Dedifferentiated amniotic fluid mesenchymal stem cell (primary cell): Measurements from ENCODE around the gene C12orf60.

ENCODE experiments used
- DNase-seq: peaks from one replicate; pipeline ENCODE4 v3.0.0-alpha.2; 2016; ENCODE audit errors: extremely low spot score

The C12orf60 gene

DNA sequence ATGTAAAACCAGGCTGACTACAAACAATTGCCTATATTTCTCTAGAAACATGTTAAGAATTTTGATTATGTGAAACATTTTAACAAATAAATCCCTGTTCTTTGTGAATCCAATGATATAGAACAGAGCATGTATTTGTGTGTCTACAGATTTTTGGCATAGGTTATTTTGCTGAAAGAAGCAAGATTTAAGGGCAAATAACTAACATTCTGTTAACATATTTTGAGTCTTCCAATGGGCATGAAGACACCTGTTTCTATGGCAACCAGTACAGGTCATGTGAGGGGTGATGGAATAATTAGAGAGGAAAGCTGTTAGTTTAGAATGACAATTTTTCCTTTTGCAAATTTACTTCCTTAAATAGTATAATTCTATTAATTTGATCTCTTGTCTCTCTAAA is 31.0 kb downstream of the C12orf60 start:
- no peak for DNase-seq

DNA sequence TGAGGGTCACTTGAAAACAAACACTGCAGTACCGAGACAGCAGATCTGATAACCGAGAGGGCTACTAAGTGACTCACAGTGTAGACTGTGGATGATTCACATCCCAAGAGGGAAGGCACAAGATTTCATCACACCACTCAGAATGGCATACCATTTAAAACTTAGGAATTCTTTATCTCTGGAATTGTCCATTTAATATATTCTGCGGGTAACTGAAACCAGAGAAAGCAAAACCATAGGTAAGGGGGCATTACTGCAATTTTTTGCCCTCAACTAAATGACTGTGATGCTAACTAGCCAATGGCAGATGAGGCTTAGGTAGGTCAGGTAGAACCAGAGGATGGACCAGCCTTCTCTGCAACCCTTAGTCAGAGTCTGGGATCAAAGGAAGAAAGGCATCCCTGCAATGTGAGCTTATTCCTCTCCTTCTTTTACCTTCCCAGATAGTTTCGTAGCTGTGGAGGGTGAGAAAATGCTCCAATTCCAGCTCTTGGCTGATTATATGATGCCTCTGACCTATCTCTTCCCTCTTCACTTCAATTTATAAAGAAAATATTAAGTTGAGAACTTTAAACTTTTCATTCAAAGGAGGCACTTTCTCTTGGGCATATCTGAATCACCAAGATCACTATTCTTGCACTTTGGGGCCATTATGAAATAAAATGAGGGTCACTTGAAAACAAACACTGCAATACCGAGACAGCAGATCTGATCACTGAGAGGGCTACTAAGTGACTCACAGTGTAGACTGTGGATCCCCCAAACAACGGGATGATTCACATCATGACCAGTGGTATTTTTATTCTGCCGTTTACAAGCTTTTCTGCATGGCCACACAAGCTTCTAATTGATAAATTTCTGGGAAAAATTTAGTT is 33.1 kb downstream of the C12orf60 start:
- peak; percentile 80 for DNase-seq

DNA sequence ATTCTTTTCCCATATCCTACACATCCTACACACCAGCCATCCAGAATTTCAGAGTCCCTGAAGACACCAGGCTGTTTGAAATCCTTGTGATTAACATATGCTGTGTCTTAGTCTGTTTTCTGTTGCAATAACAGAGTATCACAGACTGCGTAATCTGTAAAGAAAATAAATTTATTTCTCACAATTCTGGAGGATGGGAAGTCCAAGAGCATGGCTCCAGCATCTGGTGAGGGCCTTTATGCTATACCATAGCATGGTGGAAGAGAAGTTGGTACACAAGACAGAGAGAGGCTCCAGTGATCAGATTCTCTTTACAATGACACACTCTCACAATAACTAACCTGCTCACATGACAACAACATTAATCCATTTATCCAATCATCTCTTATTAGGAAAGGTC is 35.8 kb downstream of the C12orf60 start:
- DNase-seq, result no peak

DNA sequence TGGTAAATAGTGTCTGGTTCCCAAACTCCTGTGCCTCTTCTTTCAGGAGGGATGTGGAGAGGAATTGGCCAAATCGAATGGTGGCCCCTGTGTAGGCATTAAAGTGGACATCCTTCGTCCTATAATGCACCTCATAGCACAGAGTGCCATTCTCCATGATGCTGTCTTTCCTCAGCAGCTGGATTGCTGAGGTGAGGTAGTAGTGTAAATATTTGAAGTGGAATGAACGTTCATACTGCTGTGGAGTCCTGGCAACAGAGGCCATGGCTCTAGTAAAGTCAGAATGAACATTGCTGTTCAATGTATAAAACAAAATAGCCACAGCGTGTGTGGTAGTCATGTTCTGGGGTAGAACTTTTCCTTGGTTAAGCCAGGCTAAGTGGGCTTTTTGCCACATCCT is 37.1 kb downstream of the C12orf60 start:
- DNase-seq, result no peak

DNA sequence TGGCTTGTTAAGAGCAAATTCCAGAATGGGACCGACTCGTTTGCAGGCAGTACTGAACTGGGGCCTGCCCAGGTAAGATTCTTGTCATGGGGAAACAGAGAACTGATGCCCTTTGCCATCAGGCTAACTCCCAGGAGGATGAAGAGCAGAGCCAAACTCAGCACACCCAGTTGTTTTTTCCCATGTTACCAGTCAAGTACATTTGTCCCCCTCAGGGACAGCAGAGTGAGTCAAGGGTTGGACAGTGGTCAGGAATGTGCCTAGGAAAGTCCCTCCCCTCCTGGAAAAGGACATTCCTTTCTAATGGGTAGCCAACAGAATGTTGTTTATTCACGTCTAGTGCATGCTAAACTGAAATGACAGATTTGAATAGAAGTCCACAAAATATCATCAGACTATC is 38.3 kb downstream of the C12orf60 start:
- peak; percentile 38 for DNase-seq

DNA sequence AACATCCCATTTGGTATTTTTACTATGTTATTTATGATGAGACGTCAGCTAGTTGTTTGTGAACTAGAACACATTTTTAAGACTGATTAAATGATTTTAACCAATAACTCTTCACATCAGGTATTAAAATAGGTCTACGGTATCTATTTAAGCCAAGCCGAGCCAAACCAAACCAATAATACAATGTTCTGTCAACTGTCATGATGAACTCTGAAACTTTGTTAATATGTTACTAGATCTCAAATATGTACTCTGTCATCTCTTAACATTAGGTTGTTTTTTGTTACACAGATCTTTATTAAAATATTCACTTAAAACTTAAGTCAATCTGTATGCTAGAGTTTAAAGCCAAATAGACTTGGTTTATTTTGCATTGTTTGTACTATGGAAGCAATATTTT is 38.8 kb downstream of the C12orf60 start:
- no peak for DNase-seq

DNA sequence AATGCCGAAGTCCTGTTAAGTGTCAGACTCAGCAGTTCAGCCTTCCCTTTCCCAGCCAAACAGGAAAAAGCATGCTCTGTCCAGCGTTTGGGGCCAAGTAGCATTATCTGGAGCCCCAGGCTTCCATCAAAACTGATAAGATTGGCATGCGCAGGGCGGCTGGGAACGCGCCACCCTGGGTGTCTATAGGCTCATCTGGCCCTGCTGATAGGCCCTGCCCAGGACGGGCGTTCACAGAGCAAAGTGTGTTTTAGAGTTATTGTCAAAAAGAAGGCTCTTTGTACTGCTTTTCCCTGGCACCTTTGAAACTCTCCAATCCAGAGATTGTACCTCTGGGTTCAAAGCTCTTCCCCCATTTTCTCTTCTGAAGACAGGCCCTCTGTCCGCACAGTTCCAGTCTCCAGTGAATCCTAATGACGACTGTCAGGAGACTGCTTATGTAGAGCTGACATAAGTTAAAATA is 40.0 kb downstream of the C12orf60 start, which contains the start of gene ART4:
Gene ART4, minus strand, starts transcription at position 102 of the 463 bp plus-strand sequence. CDS start 413 bp downstream, outside the sequence.
- DNase-seq, result no peak

DNA sequence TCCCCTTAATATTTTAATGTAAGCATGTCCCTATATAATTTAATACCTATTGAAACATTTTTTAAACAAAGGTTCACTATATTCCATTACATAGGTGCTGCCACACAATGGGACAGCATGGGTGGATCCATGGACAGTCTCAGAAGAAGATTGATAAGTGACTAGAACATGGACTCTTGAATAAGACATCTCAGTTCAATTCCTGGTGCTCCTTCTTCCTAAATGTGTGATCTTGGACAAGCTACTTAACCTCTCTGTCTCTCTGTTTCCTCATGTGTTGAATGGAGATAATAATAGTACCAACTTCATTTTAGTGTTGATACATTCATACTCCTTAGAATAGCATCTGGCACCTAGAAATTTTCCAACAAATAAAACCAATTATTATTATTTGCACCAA is 40.9 kb downstream of the C12orf60 start:
- DNase-seq, result no peak

DNA sequence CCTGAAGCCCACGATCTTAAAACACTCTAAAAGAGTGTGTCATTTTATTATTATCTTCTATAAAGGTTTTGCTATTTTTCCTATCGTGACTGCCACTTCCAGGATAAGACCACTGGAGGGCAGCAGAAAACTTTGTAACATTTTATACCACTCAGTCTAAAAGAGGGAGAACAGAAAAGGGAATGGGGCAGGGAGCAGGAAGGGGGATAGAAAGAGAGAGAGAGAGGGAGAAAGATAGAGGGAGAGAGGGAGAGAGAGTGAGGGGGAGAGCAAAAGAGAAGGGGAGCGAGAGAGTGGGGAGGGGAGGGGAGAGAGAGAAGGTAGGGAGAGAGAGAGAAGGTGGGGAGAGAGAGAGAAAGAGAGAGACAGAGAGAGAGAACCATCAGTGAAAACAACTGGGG is 41.9 kb downstream of the C12orf60 start:
- DNase-seq, result peak; percentile 73

DNA sequence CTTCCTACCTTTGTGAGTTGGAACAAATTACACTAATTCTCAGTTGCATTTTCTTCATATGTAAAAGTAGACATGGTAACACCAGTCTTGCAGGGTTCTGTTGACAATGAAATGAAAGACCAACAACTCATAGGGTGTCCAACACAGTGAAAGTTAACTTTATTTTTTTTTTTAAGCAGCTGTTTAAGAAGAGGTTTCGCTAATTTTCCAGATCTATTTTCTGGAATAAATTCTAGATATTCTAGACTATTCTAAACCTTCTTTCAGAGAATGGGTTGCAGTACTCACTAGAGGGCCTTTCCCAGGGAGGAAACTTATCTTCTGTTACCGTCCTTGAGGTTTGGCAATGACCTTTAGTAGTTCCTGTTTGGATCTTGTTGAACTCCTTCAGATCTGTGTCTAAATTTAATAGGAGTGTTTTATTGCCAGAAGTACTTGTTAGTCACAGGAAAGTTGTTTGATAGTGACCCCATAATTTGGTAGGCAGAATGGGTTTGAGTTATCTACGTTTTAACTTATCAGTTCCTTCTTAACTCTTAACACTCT is 42.6 kb downstream of the C12orf60 start:
- no peak for DNase-seq

DNA sequence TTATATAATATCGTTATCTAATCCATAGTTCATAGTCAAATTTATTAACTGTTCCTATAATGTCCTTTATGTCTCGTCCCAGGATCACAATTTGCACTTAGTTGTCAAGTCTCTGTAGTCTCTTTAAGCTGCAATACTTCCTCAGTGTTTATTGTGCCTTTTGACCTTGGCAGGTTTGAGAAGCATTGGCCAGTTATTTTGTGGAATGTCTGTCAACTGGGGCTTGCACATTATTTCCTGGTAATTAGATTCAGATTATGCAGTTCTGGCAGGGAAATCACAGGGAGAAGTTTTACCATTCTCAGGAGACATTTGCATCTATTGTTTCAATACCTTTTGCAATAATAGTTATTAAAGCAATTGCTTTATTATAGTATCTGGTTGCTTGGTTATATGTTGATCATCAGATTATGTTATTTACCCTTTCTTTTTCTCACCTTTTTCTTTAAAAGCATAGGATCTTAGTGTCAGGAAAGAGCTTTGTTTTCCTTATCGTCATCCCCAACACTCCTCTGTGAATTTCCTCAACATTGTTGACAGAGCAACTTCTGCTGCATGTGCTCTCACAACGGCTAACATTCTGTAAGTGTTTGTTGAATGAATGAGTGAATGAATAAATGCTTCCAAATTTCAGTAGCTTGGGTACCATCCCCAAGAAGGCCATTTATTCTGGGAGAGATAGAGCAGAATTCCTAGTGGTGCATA is 43.6 kb downstream of the C12orf60 start:
- no peak for DNase-seq

DNA sequence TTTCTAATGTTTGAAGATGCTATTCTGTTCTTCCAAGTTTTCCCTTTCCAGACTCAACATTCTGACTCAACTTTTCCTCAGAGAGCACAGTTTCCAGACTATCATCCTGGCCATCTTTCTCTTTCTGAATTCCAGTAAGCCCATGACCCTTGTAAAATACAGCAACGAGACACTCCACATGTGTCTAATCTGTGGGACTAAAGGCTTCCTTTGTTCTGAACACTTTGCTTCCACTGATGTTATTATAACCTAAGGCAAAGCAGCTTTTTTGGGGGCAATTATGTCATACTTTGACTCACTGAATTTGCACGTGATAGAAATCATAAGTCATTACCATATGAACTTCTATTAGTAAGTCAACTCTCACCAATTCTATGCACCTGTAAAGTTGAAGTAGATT is 46.2 kb downstream of the C12orf60 start:
- DNase-seq, result no peak

DNA sequence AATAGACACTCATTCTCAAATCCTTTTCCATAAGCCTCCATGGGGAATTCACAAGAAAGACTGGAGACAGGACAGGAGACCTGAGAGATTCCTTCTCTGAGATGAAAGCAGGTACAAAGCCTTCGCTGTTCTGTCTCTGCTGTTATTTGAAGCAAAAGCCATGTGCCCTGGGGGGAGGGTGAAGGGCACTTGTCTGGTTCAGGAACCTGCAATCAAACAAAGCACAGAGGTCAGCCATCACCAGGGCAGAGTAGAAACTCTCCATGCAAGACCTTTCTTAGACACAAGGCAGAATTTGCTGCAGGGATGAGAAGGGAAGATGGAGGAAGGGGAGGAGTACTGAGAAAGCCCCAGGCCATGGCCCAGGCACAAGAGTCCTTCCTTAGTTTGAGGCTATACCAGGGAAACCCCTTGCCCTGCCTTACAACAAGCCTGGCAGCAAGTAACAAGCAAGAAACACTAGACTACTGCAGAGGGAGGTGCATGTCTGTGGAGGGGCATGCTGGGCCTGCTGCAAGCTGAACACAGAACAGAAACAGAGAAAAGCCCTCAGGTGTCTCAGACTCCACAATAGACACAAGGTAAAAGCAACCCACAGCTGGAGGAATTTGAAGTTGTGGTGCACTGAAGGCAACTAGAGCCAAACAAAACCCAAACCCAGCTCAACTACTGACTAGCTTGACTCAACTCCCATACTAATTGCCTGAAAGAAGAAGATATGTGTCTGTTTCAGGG is 47.6 kb downstream of the C12orf60 start:
- no peak for DNase-seq

DNA sequence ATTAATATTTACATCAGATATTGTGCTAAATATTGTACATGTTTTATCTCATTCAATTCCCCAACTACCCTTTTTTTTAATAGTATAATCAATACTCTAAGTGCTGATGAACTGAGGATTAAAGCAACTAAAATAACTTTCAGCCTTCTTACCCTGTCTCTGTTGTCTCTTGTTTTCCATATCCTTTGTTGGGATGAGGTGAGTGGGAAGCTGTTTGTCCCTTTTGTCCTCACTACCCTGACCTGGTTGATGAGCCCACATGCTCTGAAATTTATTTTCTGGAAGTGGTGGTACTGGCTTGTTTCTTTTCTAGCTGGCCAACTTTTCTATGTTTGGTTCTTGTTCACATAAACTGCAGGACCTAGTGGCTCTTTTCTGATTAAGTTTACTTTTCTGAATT is 49.4 kb downstream of the C12orf60 start:
- no peak for DNase-seq

DNA sequence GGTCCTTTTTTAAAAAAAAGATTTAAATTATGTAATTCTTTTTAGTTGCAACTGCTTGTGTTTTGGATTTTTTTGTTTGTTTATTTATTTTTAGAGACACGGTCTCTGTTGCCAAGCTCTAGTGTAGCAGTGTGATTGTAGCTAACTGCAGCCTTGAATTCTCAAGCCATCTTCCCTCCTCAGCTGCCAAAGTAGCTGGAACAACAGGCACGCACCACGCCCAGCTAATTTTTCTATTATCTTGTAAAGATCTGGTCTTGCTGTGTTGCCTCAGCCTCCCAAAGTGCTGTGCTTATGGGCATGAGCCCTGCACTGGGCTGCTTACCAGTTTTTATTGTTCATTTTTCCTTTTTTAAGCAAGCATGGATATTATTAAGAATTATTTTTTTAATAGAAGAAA is 50.5 kb downstream of the C12orf60 start:
- DNase-seq, result peak; percentile 51

DNA sequence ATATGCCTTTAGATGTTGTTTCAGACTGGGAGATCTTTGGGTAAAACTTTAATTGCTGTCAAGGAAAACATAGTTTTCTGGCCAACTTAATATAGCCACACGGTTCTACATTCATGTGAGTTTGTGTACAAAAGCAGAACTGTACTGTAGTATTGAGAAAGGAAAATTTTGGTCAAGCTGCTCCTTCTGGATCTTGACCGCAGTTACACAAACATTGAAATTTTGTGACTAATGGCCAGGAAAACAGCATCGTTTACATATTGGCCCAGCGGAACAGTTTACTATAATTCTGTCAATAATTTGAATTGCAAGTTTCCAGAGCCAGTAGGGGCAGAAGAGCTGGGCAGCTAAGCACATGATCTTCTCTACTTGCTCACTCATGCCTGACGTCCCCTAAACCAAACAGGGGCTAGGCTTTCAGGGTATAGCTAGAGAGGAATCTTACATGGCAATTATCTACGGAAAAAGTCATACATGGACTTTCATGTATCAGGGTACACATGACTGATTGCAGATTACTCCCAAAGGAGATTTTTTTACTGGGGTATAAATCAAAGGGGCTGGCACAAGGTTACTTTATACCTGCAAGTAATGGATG is 51.2 kb downstream of the C12orf60 start:
- DNase-seq, result peak; percentile 72

DNA sequence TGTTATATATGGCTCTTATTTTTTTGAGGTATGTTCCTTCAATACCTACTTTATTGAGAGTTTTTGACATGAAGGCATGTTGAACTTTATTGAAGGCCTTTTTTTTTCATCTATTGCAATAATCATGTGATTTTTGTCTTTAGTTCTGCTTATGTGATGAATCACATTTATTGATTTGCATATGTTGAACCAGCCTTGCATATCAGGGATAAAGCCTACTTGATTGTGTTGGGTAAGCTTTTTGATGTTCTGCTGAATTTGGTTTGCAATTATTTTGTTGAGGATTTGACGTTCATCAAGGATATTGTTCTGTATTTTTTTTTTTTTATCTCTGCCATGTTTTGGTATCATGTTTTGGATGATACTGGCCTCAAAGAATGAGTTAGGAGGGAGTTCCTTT is 55.0 kb downstream of the C12orf60 start:
- no peak for DNase-seq

DNA sequence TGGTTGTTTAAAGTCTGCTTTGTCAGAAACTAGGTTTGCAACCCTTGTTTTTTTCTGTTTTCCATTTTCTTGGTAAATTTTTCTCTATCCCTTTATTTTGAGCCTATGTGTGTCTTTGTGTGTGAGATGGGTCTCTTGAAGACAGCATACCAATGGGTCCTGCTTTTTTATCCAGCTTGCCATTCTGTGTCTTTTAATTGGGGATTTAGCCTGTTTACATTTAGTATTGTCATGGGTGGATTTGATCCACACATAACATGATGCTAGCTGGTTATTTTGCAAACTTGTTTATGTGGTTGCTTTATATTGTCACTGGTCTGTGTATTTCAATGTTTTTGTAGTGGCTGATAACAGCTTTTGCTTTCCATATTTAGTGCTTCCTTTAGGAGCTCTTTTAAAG is 57.0 kb downstream of the C12orf60 start:
- no peak for DNase-seq

DNA sequence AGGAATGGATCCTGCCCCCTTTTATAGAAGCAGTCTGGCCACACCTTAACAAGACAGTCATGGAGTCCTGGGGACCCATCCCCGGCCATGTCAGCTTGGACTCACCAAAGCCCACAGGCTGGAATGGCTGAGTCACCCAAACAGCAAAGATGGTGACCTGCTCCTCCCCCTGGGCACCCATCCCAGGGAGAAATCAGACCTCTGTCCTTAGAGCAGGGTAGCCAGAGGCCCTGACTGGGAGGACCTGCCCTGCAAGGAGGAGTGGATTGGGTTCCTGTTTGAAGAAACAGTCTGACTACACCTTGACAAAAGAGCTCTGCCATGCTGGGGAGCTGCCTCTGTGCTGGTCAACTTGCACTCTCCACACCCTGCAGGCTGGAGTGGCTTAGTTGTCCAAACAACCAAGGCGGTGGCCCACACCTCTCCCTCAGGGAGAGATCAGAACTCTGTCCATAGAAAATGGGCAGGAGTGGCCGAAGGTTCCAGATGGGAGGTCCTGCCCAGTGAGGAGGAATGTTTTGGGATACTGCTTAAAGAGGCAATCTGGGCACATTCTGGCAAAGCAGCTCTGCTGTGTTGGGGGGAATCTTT is 65.5 kb downstream of the C12orf60 start:
- no peak for DNase-seq

DNA sequence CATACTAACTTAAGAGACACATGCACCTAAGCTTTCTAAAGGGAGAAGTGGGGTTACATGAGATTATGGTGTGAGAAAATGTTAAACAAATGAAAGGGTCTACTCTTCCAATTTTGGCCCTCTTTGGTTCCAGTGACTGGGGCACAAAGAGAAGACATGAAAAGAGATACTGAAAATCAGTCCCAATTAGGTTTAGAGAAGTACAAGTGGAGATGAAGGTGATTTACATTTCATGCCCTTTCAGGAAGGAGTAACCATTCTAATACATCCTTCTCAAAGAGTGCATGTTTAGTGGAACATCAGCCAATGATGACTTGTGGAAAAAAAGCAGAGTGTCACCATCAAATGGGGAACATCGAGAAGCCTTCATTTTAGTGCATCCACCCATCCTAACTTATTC is 67.8 kb downstream of the C12orf60 start:
- DNase-seq, result no peak

DNA sequence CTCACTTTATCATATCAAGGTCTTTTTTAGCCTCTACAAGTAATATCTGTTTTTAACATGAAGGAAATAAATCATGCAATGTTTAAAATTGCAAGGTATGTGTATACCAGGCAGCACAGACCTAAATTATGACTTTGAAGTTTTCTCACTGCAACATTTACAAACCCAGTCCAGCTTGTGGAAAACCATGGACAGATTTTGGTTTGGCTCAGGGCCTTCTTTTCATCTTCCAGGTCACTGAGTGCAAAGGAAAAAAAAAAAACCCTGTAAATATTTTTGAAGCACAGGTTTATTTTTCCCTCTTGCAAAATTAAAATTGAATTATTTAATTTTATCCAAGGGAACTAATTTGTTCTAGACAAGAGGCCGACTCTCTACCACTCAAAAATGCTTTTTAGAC is 68.4 kb downstream of the C12orf60 start:
- DNase-seq, result no peak
